Measurements from ENCODE around the gene OTOA.
"Not testable (repeated sequence)": the region's sequence is repeated elsewhere in the genome, so short reads cannot be mapped to it uniquely, and the experiment has no call there.

OTOA gene

GRCh38 chr16:21641916-21642315, 21.9 kb upstream of the OTOA start:
- no peak for DNase-seq (ENCODE audit: low read depth)

- no peak for DNase-seq (ENCODE audit: low read depth)
Measured at GRCh38 chr16:21642861-21643260, 20.9 kb upstream of the OTOA start.

- DNase-seq (ENCODE audit: low read depth) = no peak
Measured at GRCh38 chr16:21643785-21644184, 20.0 kb upstream of the OTOA start.

- DNase-seq (ENCODE audit: low read depth) = no peak
Measured at GRCh38 chr16:21644674-21645073, 19.1 kb upstream of the OTOA start.

- no peak for DNase-seq (ENCODE audit: low read depth)
Measured at GRCh38 chr16:21645261-21645721, 18.5 kb upstream of the OTOA start.

- DNase-seq (ENCODE audit: low read depth) = no peak
Measured at GRCh38 chr16:21646091-21646490, 17.7 kb upstream of the OTOA start.

- peak; percentile 55 for DNase-seq (ENCODE audit: low read depth)
Measured at GRCh38 chr16:21646721-21647561, 16.8 kb upstream of the OTOA start.

GRCh38 chr16:21647562-21648164, 16.1 kb upstream of the OTOA start:
- DNase-seq (ENCODE audit: low read depth) = no peak

GRCh38 chr16:21649826-21650406, 13.9 kb upstream of the OTOA start:
- not testable (repeated sequence) for DNase-seq (ENCODE audit: low read depth)

- no peak for DNase-seq (ENCODE audit: low read depth)
Measured at GRCh38 chr16:21650521-21650920, 13.2 kb upstream of the OTOA start.

- no peak for DNase-seq (ENCODE audit: low read depth)
Measured at GRCh38 chr16:21651515-21651914, 12.3 kb upstream of the OTOA start.

GRCh38 chr16:21652453-21652852, 11.3 kb upstream of the OTOA start, which contains the start of gene IGSF6:
TSS of gene IGSF6 (minus strand) at chr16:21652608. CDS start at chr16:21652598, 10 bp downstream.
- no peak for DNase-seq (ENCODE audit: low read depth)

GRCh38 chr16:21653571-21653970, 10.2 kb upstream of the OTOA start:
- no peak for DNase-seq (ENCODE audit: low read depth)

- DNase-seq (ENCODE audit: low read depth) = no peak
Measured at GRCh38 chr16:21654466-21654865, 9.3 kb upstream of the OTOA start.

- DNase-seq (ENCODE audit: low read depth) = no peak
Measured at GRCh38 chr16:21654881-21655280, 8.9 kb upstream of the OTOA start.

- no peak for DNase-seq (ENCODE audit: low read depth)
Measured at GRCh38 chr16:21656795-21657768, 6.7 kb upstream of the OTOA start.

- DNase-seq (ENCODE audit: low read depth) = no peak
Measured at GRCh38 chr16:21659124-21659523, 4.6 kb upstream of the OTOA start.

- no peak for DNase-seq (ENCODE audit: low read depth)
Measured at GRCh38 chr16:21664801-21665492, 1.2 kb downstream of the OTOA start.

- no peak for DNase-seq (ENCODE audit: low read depth)
Measured at GRCh38 chr16:21666772-21667171, 3.0 kb downstream of the OTOA start.

- no peak for DNase-seq (ENCODE audit: low read depth)
Measured at GRCh38 chr16:21667575-21667974, 3.8 kb downstream of the OTOA start.

GRCh38 chr16:21673469-21673868, 9.7 kb downstream of the OTOA start:
- DNase-seq (ENCODE audit: low read depth) = no peak

All from stimulated activated CD8-positive, alpha-beta memory T cell treated with anti-CD3 and anti-CD28 coated beads, Interleukin-4, amount 100 ng/mL, for 24 hours (primary cell).